NCI-H128 (cell line): ENCODE results near the gene CACNA1C.

Experiments used
- DNase-seq: peaks from one replicate; lab custom pipeline; 2025; ENCODE audit not compliant: unreplicated experiment; lab: John Stamatoyannopoulos, UW

The CACNA1C gene

GRCh38 chr12:2137711-2138110, 84.9 kb downstream of the CACNA1C start:
- no peak for DNase-seq

- no peak for DNase-seq
Measured at GRCh38 chr12:2138294-2138693, 85.5 kb downstream of the CACNA1C start.

DNA sequence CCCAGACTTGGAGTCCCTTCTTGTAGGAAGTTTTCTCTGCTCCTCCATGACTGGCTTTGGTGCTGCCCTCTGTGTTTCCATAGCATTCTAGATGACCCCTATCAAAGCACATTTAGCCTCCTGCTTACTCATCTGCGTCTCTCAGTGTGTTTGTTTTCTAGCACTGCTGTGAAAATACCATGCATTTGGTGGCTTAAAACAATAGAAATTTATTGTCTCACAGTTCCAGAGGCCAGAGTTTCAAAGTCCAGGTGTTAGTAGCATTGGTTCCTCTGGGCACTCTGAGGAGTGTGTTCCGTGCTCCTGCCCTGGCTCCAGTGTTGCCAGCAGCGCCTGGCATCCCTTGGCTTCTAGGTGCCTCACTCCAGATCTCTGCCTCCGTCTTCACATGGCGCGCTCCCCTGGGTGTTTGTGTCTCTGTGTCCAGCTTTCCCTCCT, 86.1 kb downstream of the CACNA1C start:
- DNase-seq = no peak

DNA sequence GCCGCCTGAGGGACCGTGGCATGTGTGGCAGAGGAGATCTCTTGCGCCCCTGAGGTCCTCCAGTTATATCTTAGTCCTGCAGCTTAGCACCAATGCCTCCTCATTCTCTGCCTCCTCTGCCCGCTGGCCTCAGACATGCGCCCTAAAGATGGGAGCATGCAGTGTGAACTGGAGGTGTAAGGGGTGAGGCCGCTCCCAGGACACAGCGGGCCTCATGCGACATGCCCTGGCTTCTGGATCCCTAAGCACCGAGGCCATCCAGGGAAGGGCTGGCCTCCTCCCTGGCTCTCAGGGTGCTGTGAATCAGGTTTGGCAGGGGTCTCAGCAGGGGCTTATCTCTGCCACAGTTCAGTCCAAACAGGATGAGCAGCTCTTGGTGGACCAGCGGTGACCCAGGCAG, 86.9 kb downstream of the CACNA1C start:
- DNase-seq = no peak

- no peak for DNase-seq
Measured at GRCh38 chr12:2140858-2141519, 88.2 kb downstream of the CACNA1C start.

GRCh38 chr12:2142068-2142467, 89.3 kb downstream of the CACNA1C start:
- DNase-seq = no peak

GRCh38 chr12:2144951-2145350, 92.2 kb downstream of the CACNA1C start:
- DNase-seq = no peak

- DNase-seq = no peak
Measured at GRCh38 chr12:2145433-2145998, 92.7 kb downstream of the CACNA1C start.

DNA sequence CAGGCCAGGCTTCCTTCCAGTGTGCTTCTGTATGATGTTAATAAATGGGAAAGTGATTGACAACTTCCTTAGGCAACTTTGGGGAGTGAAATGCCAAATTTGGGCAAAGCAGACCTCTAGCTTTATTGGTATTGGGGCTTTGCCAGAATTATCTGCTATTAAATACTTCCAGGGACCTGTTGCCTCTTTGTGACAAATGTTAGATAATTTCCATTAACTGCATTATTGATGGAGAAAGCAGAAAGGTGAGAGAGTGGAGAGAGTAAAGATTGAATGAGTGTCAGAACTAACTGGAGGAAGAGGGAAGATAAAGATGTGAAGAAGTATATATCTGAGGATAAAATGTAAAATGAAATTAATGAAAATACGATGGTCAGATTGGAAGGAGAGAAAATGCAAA, 94.5 kb downstream of the CACNA1C start:
- no peak for DNase-seq

GRCh38 chr12:2149091-2149490, 96.3 kb downstream of the CACNA1C start:
- DNase-seq = no peak

GRCh38 chr12:2150833-2151232, 98.0 kb downstream of the CACNA1C start:
- no peak for DNase-seq

DNA sequence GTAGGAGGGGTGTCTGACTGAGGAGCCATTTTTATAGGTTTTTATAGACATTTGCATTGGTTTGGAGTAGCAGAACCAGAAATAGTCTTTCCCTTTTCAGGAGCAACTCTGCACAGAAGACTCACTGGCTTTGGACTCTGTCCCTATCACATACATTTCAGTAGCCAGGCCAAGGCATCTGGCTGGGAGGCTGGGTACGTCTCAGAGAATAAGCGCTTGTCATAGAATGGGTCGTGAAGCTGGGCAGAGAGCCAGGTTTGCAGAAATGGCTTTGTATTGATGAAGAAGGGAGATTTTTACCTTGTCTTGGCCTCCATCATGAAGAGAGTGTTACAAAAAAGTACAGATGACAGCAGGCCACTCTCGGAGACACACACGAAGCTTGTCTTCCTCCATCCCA, 98.6 kb downstream of the CACNA1C start:
- DNase-seq = no peak

DNA sequence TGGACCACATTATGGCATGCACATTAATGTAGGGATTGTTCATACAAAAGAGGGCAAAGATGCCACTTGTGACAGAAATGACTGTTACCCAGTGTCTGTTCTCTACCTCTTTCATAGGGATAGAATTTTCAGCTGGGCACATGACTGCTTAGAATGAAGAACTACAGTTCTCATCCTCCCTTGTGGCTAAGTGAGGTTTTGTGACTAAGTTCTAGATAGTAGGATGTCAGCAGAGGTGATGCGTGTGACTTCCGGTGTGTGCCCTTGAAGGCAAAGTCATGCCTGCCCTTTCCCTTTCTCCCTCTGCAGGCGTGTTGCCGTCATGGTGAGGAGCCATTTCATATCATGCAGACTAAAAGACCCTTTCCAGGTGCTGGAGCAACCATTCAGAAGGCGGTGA, 99.3 kb downstream of the CACNA1C start:
- no peak for DNase-seq

DNA sequence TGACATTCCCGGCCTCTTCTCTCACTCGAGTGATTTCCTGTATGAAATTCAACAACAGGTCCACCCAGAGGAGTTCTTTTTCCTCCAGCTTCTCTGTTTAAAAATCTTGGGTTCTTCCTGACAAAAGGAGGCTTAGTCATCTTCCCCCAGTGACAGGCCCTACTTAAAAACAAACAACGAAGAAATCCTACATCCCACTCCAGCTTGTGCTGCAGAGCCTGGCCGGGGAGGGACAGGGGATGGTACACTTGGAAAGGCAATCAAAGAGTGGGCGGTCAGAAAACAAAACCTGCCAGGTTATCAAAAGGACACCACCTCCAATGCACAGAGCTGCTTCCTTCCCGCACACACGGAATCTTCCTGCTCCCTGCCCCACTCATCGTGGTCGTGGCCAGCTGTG, 101.3 kb downstream of the CACNA1C start:
- no peak for DNase-seq

GRCh38 chr12:2154521-2154920, 101.7 kb downstream of the CACNA1C start:
- DNase-seq = no peak

DNA sequence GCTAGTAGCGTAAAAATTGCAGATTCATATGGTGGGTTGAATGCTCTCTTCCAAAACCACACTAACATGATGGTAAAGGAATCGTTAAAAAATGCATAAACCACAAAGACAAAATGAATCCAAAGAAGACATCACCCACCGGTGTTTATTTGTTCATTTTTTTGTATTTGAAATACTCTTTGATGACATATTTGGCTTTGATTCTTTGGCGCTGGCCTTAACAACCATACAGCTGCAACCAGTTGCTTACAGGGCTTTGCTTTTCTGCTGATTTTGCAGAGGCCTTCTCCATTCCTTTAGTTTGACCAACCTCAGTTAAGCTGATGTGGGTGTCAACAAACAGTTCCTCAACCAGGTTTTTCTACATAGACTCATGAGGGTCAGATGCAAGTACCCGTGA, 103.5 kb downstream of the CACNA1C start:
- DNase-seq = no peak

- DNase-seq = no peak
Measured at GRCh38 chr12:2160043-2160442, 107.3 kb downstream of the CACNA1C start.

- no peak for DNase-seq
Measured at GRCh38 chr12:2161473-2161872, 108.7 kb downstream of the CACNA1C start.

DNA sequence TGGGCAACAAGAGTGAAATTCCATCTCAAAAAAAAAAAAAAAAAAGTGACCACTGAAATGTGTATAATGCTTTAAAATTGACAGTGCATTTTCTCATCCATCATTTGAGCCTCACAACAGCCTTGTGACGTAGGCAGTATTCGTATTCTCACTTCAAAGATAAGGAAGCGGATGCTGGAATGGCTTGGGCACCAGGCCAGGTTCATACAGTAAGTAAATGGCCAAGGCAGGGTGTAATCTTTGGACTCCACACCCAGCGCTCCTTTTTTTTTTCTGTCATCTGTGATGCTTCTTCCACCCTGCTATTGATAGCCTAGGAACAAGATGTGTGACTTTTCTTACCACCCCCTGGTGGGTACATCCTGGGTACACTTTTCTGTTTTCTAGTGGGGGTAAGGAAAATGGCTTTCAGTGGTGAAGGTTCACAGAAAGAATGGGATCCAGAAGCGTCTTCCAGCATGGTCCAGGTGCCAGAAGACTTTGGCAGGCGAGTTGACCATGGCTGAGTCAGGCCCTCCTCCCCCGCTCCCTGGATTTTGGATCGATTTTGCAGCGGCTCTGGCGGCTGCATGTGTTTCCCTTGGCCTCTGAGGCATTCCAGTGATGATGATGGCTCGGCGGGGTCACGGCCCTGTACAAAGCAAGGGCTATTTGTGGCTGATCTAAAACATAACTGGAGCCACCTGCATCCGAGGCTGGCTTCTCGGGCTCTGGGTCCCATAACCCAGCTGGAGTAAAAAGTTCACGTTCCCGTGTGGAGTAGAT, 110.6 kb downstream of the CACNA1C start:
- no peak for DNase-seq

DNA sequence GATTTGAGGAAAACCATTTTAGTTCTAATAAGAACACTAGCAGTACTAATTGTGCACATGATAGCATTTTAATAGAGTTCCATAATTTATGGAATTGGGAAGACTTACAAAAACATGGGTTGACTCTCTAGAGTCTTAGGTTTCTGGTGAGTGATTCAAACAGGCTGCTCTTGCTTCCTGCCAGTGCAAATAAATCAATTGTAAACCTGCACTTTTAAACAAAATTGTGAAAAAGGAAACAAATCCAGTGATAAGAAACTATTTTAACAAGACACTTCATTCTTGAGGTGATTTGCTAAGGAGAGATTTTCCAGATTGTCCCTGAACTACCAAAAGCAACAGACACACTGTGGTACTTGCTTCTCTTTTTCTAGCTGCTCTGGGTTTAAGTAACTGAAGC, 112.2 kb downstream of the CACNA1C start:
- DNase-seq = no peak

DNA sequence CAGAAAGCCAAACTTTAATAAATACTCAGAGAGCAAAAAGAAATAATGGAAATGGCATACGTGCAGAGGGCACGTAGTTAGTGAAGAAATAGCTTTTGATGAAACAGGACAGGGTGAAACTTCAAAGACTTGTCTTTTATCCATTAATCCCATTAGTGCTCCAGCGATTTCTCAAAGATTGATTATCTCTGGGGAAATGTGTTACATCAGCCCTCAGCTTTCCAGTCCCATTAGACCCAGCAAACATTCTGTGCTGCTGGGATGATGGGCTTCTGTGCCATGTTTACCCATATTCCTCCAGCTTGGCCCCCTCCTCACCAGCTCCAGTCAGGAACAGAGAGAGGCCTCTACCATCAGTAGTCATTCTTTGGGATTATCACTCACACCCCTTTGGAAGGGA, 113.1 kb downstream of the CACNA1C start:
- DNase-seq = no peak

- no peak for DNase-seq
Measured at GRCh38 chr12:2166696-2167095, 113.9 kb downstream of the CACNA1C start.
